ENCODE measurements around the gene IMMP2L. TPM values are rescaled to one million over a fixed set of nuclear protein-coding genes. Genes with fewer than 3 reads are reported as not detected.

The IMMP2L gene
- total and polyA plus RNA-seq, 2 donors (not counting 3 experiments of a cell fraction or from before 2014, with no cell fraction given), result 9.9 to 11.8 TPM

DNA sequence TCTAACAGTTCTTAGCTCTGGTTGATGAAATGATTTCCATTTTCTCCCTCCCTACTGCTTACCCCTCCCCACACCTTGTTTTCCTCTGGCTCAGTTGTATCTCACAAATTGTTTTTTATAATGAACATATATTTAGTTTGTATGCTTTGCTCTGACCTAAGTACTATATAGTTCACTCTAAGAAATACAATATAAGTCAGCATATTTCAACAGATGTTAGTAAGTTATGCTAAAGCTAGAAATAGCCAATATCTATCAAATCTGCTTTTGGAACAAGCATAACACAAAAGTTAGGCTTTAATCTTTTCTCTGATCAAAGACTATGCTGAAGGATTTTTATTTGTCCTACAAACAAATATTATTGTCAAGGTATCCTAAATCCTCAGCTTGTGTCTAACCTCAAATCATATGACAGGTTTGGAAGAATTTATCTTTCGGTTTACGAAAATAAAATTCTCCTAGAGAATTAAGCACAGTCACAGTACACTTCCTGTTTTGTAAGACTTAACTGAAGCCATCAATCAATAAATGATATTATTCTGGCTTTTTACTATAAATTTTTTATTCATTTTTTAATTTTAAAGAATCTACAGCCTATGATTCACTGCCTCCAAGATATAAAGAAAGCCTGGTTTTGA is 67.0 kb downstream of the IMMP2L start:
- TF ChIP-seq GATA2 (IDR thresholded peaks at IDR 0.05; ENCODE audit: insufficient read depth, insufficient read length, low read depth, low read length), result no peak
- no peak for TF ChIP-seq FOS (IDR thresholded peaks at IDR 0.05; ENCODE audit: borderline replicate concordance, insufficient read depth, low read length)
- TF ChIP-seq MYC (IDR thresholded peaks at IDR 0.05; ENCODE audit: low read depth, low read length), result no peak
- TF ChIP-seq, protein P1, sequence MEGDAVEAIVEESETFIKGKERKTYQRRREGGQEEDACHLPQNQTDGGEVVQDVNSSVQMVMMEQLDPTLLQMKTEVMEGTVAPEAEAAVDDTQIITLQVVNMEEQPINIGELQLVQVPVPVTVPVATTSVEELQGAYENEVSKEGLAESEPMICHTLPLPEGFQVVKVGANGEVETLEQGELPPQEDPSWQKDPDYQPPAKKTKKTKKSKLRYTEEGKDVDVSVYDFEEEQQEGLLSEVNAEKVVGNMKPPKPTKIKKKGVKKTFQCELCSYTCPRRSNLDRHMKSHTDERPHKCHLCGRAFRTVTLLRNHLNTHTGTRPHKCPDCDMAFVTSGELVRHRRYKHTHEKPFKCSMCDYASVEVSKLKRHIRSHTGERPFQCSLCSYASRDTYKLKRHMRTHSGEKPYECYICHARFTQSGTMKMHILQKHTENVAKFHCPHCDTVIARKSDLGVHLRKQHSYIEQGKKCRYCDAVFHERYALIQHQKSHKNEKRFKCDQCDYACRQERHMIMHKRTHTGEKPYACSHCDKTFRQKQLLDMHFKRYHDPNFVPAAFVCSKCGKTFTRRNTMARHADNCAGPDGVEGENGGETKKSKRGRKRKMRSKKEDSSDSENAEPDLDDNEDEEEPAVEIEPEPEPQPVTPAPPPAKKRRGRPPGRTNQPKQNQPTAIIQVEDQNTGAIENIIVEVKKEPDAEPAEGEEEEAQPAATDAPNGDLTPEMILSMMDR (IDR thresholded peaks at IDR 0.05; ENCODE audit: extremely low read depth in 1 of 2, insufficient read depth in 1 of 2, low read depth in 1 of 2, low read length in 2 of 2), result no peak
- TF ChIP-seq EZH2 (IDR thresholded peaks at IDR 0.05; ENCODE audit: borderline replicate concordance, low read depth, low read length, severe bottlenecking), result no peak
- no peak for TF ChIP-seq POLR2AphosphoS5 (IDR thresholded peaks at IDR 0.05; ENCODE audit: insufficient read depth, low read depth, low read length)
- TF ChIP-seq, protein P2, sequence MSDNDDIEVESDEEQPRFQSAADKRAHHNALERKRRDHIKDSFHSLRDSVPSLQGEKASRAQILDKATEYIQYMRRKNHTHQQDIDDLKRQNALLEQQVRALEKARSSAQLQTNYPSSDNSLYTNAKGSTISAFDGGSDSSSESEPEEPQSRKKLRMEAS (IDR thresholded peaks at IDR 0.05; ENCODE audit: insufficient read depth, insufficient read length), result no peak
- no peak for TF ChIP-seq JUN (IDR thresholded peaks at IDR 0.05; ENCODE audit: borderline replicate concordance, insufficient read depth, insufficient read length, low read depth)
- no peak for TF ChIP-seq POLR2A (IDR thresholded peaks at IDR 0.05; ENCODE audit: low read depth, low read length)
- no TSS peak for BruUV-seq (replicated peaks)
- Histone ChIP-seq H3K79me2 (ENCODE audit: control insufficient read depth, insufficient read depth, low read length) (no peaks in the 10 kb centered on the region), H3K36me3 (ENCODE audit: control insufficient read depth in 2 of 2, extremely low read depth in 1 of 2, insufficient read depth in 2 of 2, low read length in 2 of 2) (no peaks in the 10 kb centered on the region), H2AFZ (ENCODE audit: low read depth, low read length) (no peak overlapping the region), H3K9ac (replicated peaks; ENCODE audit: extremely low read depth, insufficient read depth, low read length) (no peak overlapping the region), H3K27ac (ENCODE audit: insufficient read depth, low read depth, low read length) (no peak overlapping the region), H3K4me1 (ENCODE audit: control insufficient read depth, extremely low read depth, insufficient read depth, low read length) (no peaks in the 10 kb centered on the region), H4K20me1 (replicated peaks; ENCODE audit: control insufficient read depth, extremely low read depth, insufficient read depth, low read length) (no peaks in the 10 kb centered on the region), H3K9me1 (replicated peaks; ENCODE audit: control insufficient read depth, extremely low read depth, insufficient read depth, low read length) (no peaks in the 10 kb centered on the region), H3K4me3 (replicated peaks in 1 of 3; ENCODE audit: insufficient read depth in 1 of 3, low read depth in 1 of 3, low read length in 3 of 3) (no peak overlapping the region), H3K4me2 (ENCODE audit: insufficient read depth, low read length) (no peak overlapping the region), H3K27me3 (ENCODE audit: control insufficient read depth in 2 of 2, insufficient read depth in 2 of 2, low read length in 2 of 2) (no peaks in the 10 kb centered on the region), H3K9me3 (replicated peaks; ENCODE audit: control insufficient read depth, insufficient read depth, low read length) (no peaks in the 10 kb centered on the region)
- CTCF ChIA-PET, result no interaction called here
- intact Hi-C loops (cut with micrococcal nuclease), result no loop called here
- DNase-seq (ENCODE audit: low read depth, low spot score) (no peak), FAIRE-seq (no peak)
- dilution Hi-C loops (cut with MboI; ENCODE audit: extremely low pct_ligation_motif_present, low sequenced_read_pairs), result no loop called here
- POLR2A ChIA-PET, result no interaction called here
